GM19438 (cell line): ENCODE results near the gene TRIM38.
"Not testable (repeated sequence)": the region's sequence is repeated elsewhere in the genome, so short reads cannot be mapped to it uniquely, and the experiment has no call there.

Source experiments
- ATAC-seq: cut with Tn5 transposase; IDR thresholded peaks from one replicate; pipeline ENCODE4 v1.9.1; 2021; ENCODE audit warnings: low read depth; ENCODE audit not compliant: unreplicated experiment

TRIM38 gene

GRCh38 chr6:25942561-25943147, 19.9 kb upstream of the TRIM38 start:
- ATAC-seq, result no peak

- no peak for ATAC-seq
Measured at GRCh38 chr6:25943887-25944286, 18.7 kb upstream of the TRIM38 start.

- peak; percentile 64 for ATAC-seq
Measured at GRCh38 chr6:25944688-25945574, 17.7 kb upstream of the TRIM38 start.

GRCh38 chr6:25945738-25946137, 16.9 kb upstream of the TRIM38 start:
- not testable (repeated sequence) for ATAC-seq

- no peak for ATAC-seq
Measured at GRCh38 chr6:25946631-25947030, 16.0 kb upstream of the TRIM38 start.

GRCh38 chr6:25947492-25947891, 15.1 kb upstream of the TRIM38 start:
- ATAC-seq, result not testable (repeated sequence)

- no peak for ATAC-seq
Measured at GRCh38 chr6:25949695-25950094, 12.9 kb upstream of the TRIM38 start.

GRCh38 chr6:25950297-25950696, 12.3 kb upstream of the TRIM38 start:
- no peak for ATAC-seq

- no peak for ATAC-seq
Measured at GRCh38 chr6:25951296-25952032, 11.1 kb upstream of the TRIM38 start.

- ATAC-seq, result no peak
Measured at GRCh38 chr6:25952535-25952934, 10.1 kb upstream of the TRIM38 start.

GRCh38 chr6:25953733-25954132, 8.9 kb upstream of the TRIM38 start:
- no peak for ATAC-seq

GRCh38 chr6:25954756-25955155, 7.8 kb upstream of the TRIM38 start:
- no peak for ATAC-seq

GRCh38 chr6:25956226-25956625, 6.4 kb upstream of the TRIM38 start:
- ATAC-seq, result no peak

GRCh38 chr6:25958700-25959162, 3.9 kb upstream of the TRIM38 start:
- ATAC-seq, result no peak

GRCh38 chr6:25959890-25960536, 2.6 kb upstream of the TRIM38 start:
- ATAC-seq, result no peak

GRCh38 chr6:25960734-25961133, 1.9 kb upstream of the TRIM38 start:
- ATAC-seq, result no peak

- ATAC-seq, result no peak
Measured at GRCh38 chr6:25961619-25962148, 918 bp upstream of the TRIM38 start.

- no peak for ATAC-seq
Measured at GRCh38 chr6:25963426-25964123, 973 bp downstream of the TRIM38 start.

- ATAC-seq, result no peak
Measured at GRCh38 chr6:25965058-25965457, 2.5 kb downstream of the TRIM38 start.

GRCh38 chr6:25966711-25967110, 4.1 kb downstream of the TRIM38 start:
- ATAC-seq, result no peak
